ENCODE data around the gene FXYD6. TPM values are rescaled to one million over a fixed set of nuclear protein-coding genes. Genes with fewer than 3 reads are reported as not detected.

The FXYD6 gene
- total RNA-seq, 1 experiment from 2014 or later: not detected

DNA sequence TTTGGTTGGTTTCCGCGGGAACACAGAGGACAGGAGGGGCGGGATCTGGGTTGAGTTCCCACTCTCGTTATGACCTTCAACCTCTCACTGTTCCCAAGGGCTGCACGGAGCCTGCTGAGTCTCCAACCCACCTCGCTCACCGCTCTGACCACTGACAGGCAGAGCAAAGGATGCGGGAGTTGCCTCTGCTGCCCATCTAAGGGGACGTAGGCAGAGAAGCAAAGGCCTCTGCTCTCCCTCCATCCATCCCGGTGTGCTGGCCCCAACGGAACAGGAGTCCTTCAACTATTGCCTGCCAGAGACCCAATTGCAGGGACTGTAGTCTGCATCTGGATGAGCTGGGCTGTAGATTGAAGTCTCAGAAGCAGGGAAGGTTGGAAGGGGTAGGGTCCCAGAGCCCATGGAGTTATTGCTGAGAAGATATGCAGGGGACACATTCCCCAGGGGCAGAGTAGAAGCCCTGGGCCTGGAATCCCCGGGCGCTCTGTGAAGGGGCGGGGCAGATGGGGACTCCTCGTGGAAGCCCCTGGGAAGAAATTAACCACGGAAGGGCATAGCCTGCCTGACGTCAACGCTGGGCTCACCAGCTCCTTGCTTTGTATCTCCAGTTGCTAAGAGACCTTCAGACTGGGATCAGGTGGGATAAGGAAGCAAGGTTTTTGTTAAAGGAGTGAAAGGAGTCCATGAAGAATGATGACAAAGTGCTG, 39.2 kb downstream of the FXYD6 start:
- no peak for DNase-seq
- peaks cover 23% of the 10 kb centered on the region for H3K4me1 ChIP-seq (ENCODE audit: low read length)
- H3K4me3 ChIP-seq (ENCODE audit: low read length): no peak overlapping the region
- no peaks in the 10 kb centered on the region for H4K20me1 ChIP-seq (ENCODE audit: insufficient read depth, low read depth, low read length)
- no peaks in the 10 kb centered on the region for H3K79me2 ChIP-seq (ENCODE audit: low read length)
- no peaks in the 10 kb centered on the region for H3K27me3 ChIP-seq (ENCODE audit: low read length)
- H3K36me3 ChIP-seq (ENCODE audit: insufficient read depth, low read length): no peaks in the 10 kb centered on the region
- no peak overlapping the region for H2AFZ ChIP-seq (ENCODE audit: low read length)
- H3K9ac ChIP-seq (ENCODE audit: low read length): no peak overlapping the region
- H3K4me2 ChIP-seq (ENCODE audit: low read depth, low read length, poor library complexity, severe bottlenecking): no peak overlapping the region
- no peaks in the 10 kb centered on the region for H3K9me3 ChIP-seq (ENCODE audit: low read length)
- H3K27ac ChIP-seq (ENCODE audit: low read length): no peak overlapping the region
- no peaks in the 10 kb centered on the region for H3K9me2 ChIP-seq (replicated peaks; ENCODE audit: insufficient read depth, low read length)

DNA sequence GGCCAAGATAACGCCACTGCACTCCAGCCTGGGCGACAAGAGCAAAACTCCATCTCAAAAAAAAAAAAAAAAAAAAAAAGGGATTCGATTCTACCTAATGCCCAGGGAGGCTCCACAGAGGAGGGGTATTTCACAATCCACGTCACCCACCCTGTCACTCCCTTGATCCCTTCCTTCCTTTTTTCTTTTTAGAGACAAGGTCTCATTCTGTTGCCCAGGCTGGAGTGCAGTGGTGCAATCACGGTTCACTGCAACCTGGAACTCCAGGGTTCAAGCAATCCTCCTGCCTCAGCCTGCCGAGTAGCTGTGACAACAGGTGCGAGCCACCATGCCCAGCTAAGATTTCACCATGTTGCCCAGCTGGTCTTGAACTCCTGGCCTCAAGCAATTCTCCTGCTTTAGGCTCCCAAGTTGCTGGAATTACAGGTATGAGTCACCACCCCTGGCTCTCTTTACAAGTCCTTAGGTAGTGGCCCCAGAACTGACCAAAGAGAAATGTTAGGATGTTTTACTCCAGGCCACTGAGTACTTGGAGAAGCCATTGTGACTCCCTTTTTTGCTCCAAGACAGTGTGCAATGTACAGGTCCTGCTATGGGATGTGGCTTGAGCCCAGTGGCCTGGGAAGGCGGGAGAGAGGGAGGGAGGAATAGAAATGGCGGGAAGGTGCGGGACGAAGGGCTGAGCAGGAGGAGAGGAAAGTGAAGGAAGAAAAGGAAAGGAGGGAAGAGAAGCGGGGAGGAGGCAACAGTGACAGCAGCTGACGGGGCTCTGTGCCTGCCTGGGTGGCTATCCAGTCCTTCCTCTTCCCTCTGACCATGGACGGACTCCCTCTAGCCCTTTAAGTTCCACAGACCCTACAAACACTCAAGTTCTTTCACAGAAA, 40.1 kb downstream of the FXYD6 start:
- Histone ChIP-seq H3K9me3 (ENCODE audit: low read length) (no peaks in the 10 kb centered on the region), H3K36me3 (ENCODE audit: insufficient read depth, low read length) (no peaks in the 10 kb centered on the region), H3K4me2 (ENCODE audit: low read depth, low read length, poor library complexity, severe bottlenecking) (no peak overlapping the region), H3K79me2 (ENCODE audit: low read length) (no peaks in the 10 kb centered on the region), H4K20me1 (ENCODE audit: insufficient read depth, low read depth, low read length) (no peaks in the 10 kb centered on the region), H3K9me2 (replicated peaks; ENCODE audit: insufficient read depth, low read length) (no peaks in the 10 kb centered on the region), H3K27ac (ENCODE audit: low read length) (no peak overlapping the region), H3K9ac (ENCODE audit: low read length) (no peak overlapping the region), H3K27me3 (ENCODE audit: low read length) (no peaks in the 10 kb centered on the region), H3K4me1 (ENCODE audit: low read length) (peaks cover 23% of the 10 kb centered on the region), H3K4me3 (ENCODE audit: low read length) (no peak overlapping the region), H2AFZ (ENCODE audit: low read length) (no peak overlapping the region)
- no peak for DNase-seq

- Histone ChIP-seq H3K27ac (ENCODE audit: low read length) (no peak overlapping the region), H3K9me3 (ENCODE audit: low read length) (no peaks in the 10 kb centered on the region), H3K36me3 (ENCODE audit: insufficient read depth, low read length) (no peaks in the 10 kb centered on the region), H3K9ac (ENCODE audit: low read length) (no peak overlapping the region), H2AFZ (ENCODE audit: low read length) (no peak overlapping the region), H4K20me1 (ENCODE audit: insufficient read depth, low read depth, low read length) (no peaks in the 10 kb centered on the region), H3K9me2 (replicated peaks; ENCODE audit: insufficient read depth, low read length) (no peaks in the 10 kb centered on the region), H3K27me3 (ENCODE audit: low read length) (no peaks in the 10 kb centered on the region), H3K79me2 (ENCODE audit: low read length) (no peaks in the 10 kb centered on the region), H3K4me3 (ENCODE audit: low read length) (no peak overlapping the region), H3K4me2 (ENCODE audit: low read depth, low read length, poor library complexity, severe bottlenecking) (no peak overlapping the region), H3K4me1 (ENCODE audit: low read length) (peaks cover 23% of the 10 kb centered on the region)
- no peak for DNase-seq
Measured at GRCh38 chr11:117835576-117835975, 40.9 kb downstream of the FXYD6 start.

GRCh38 chr11:117834838-117835443, 41.5 kb downstream of the FXYD6 start:
- peak; percentile 61 for DNase-seq
- H3K27me3 ChIP-seq (ENCODE audit: low read length): no peaks in the 10 kb centered on the region
- H2AFZ ChIP-seq (ENCODE audit: low read length): no peak overlapping the region
- H3K36me3 ChIP-seq (ENCODE audit: insufficient read depth, low read length): no peaks in the 10 kb centered on the region
- H3K79me2 ChIP-seq (ENCODE audit: low read length): no peaks in the 10 kb centered on the region
- H3K9ac ChIP-seq (ENCODE audit: low read length): no peak overlapping the region
- H3K4me1 ChIP-seq (ENCODE audit: low read length): peaks cover 23% of the 10 kb centered on the region
- H3K4me2 ChIP-seq (ENCODE audit: low read depth, low read length, poor library complexity, severe bottlenecking): peak overlapping the region; percentile 40
- no peak overlapping the region for H3K27ac ChIP-seq (ENCODE audit: low read length)
- H3K4me3 ChIP-seq (ENCODE audit: low read length): 0 out of 2 replicates have a peak overlapping the region, but pooled peaks have one; percentile 25
- H4K20me1 ChIP-seq (ENCODE audit: insufficient read depth, low read depth, low read length): no peaks in the 10 kb centered on the region
- no peaks in the 10 kb centered on the region for H3K9me2 ChIP-seq (replicated peaks; ENCODE audit: insufficient read depth, low read length)
- H3K9me3 ChIP-seq (ENCODE audit: low read length): no peaks in the 10 kb centered on the region

- Histone ChIP-seq H3K9me3 (ENCODE audit: low read length) (no peaks in the 10 kb centered on the region), H3K9me2 (replicated peaks; ENCODE audit: insufficient read depth, low read length) (no peaks in the 10 kb centered on the region), H2AFZ (ENCODE audit: low read length) (no peak overlapping the region), H3K4me2 (ENCODE audit: low read depth, low read length, poor library complexity, severe bottlenecking) (peak overlapping the region; percentile 40), H3K4me3 (ENCODE audit: low read length) (no peak overlapping the region), H3K79me2 (ENCODE audit: low read length) (no peaks in the 10 kb centered on the region), H4K20me1 (ENCODE audit: insufficient read depth, low read depth, low read length) (no peaks in the 10 kb centered on the region), H3K27ac (ENCODE audit: low read length) (no peak overlapping the region), H3K4me1 (ENCODE audit: low read length) (peaks cover 23% of the 10 kb centered on the region), H3K9ac (ENCODE audit: low read length) (no peak overlapping the region), H3K27me3 (ENCODE audit: low read length) (no peaks in the 10 kb centered on the region), H3K36me3 (ENCODE audit: insufficient read depth, low read length) (no peaks in the 10 kb centered on the region)
- no peak for DNase-seq
Measured at GRCh38 chr11:117834068-117834810, 42.2 kb downstream of the FXYD6 start.

GRCh38 chr11:117833401-117833891, 43.0 kb downstream of the FXYD6 start:
- H3K79me2 ChIP-seq (ENCODE audit: low read length): no peaks in the 10 kb centered on the region
- DNase-seq: no peak

DNA sequence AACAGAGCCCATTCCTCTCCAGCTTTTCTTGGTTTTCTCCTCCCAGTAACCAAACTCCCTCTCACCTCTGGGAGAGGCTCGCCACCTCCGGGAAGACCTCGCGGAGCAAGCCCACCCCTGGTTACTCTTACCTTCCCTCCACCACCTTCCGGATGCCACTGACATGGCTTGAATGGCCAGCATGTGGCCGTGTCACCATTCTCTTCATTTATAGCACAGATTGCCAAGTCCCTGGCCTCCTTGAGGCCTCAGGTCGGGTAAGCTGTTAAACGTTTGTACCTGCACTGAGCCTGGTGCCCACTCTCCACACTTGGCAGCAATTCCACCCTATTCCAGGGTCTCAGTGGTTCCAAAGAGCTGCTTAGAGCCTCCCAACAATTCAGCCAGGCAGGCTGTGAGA, 43.9 kb downstream of the FXYD6 start:
- no peak overlapping the region for H3K27ac ChIP-seq (ENCODE audit: low read length)
- no peaks in the 10 kb centered on the region for H3K79me2 ChIP-seq (ENCODE audit: low read length)
- H3K9me2 ChIP-seq (replicated peaks; ENCODE audit: insufficient read depth, low read length): no peaks in the 10 kb centered on the region
- no peaks in the 10 kb centered on the region for H4K20me1 ChIP-seq (ENCODE audit: insufficient read depth, low read depth, low read length)
- peaks cover 34% of the 10 kb centered on the region for H3K4me1 ChIP-seq (ENCODE audit: low read length)
- H3K36me3 ChIP-seq (ENCODE audit: insufficient read depth, low read length): no peaks in the 10 kb centered on the region
- H2AFZ ChIP-seq (ENCODE audit: low read length): no peak overlapping the region
- no peak for DNase-seq
- H3K9ac ChIP-seq (ENCODE audit: low read length): no peak overlapping the region
- H3K4me3 ChIP-seq (ENCODE audit: low read length): no peak overlapping the region
- H3K27me3 ChIP-seq (ENCODE audit: low read length): no peaks in the 10 kb centered on the region
- H3K4me2 ChIP-seq (ENCODE audit: low read depth, low read length, poor library complexity, severe bottlenecking): no peak overlapping the region
- H3K9me3 ChIP-seq (ENCODE audit: low read length): no peaks in the 10 kb centered on the region

More at GRCh38 chr11:117833401-117833891, 43.0 kb downstream of the FXYD6 start:
- H3K27me3 ChIP-seq (ENCODE audit: low read length): no peaks in the 10 kb centered on the region
- no peak overlapping the region for H3K9ac ChIP-seq (ENCODE audit: low read length)
- no peak overlapping the region for H3K4me3 ChIP-seq (ENCODE audit: low read length)
- no peaks in the 10 kb centered on the region for H3K36me3 ChIP-seq (ENCODE audit: insufficient read depth, low read length)
- no peaks in the 10 kb centered on the region for H3K9me2 ChIP-seq (replicated peaks; ENCODE audit: insufficient read depth, low read length)
- H4K20me1 ChIP-seq (ENCODE audit: insufficient read depth, low read depth, low read length): no peaks in the 10 kb centered on the region
- no peak overlapping the region for H2AFZ ChIP-seq (ENCODE audit: low read length)
- H3K27ac ChIP-seq (ENCODE audit: low read length): no peak overlapping the region
- H3K4me1 ChIP-seq (ENCODE audit: low read length): peaks cover 30% of the 10 kb centered on the region
- no peak overlapping the region for H3K4me2 ChIP-seq (ENCODE audit: low read depth, low read length, poor library complexity, severe bottlenecking)
- no peaks in the 10 kb centered on the region for H3K9me3 ChIP-seq (ENCODE audit: low read length)

Measured in Karpas-422 (cell line).